ENCODE measurements around the gene BIRC3.

The BIRC3 gene

GRCh38 chr11:102386136-102386734 is 69.0 kb downstream of the BIRC3 start:
- Histone ChIP-seq H3K27me3 (replicated peaks in 2 of 5; ENCODE audit: control insufficient read depth in 4 of 5, insufficient read depth in 5 of 5, low read length in 4 of 5) (no peaks in the 10 kb centered on the region), H3K27ac (ENCODE audit: insufficient read depth in 1 of 2, low read depth in 1 of 2, low read length in 2 of 2, poor library complexity in 1 of 2, severe bottlenecking in 2 of 2) (peak overlapping the region in 1 of 2 experiments; percentile 72), H3K4me1 (ENCODE audit: control extremely low read depth in 1 of 4, control insufficient read depth in 4 of 4, insufficient read depth in 4 of 4, low read length in 3 of 4) (peaks cover 6 to 20% (median 9%) of the 10 kb centered on the region in 4 experiments), H3K4me3 (ENCODE audit: control insufficient read depth in 1 of 7, extremely low read depth in 1 of 7, insufficient read depth in 4 of 7, low read depth in 2 of 7, low read length in 6 of 7) (no peak overlapping the region), H3K9me3 (ENCODE audit: control extremely low read depth in 1 of 5, control insufficient read depth in 4 of 5, insufficient read depth in 2 of 5, low read depth in 1 of 5, low read length in 4 of 5) (peaks cover 0 to 5% (median 0%) of the 10 kb centered on the region in 5 experiments), H3K36me3 (ENCODE audit: control insufficient read depth in 4 of 4, insufficient read depth in 4 of 4, low read length in 3 of 4) (peaks cover 2 to 17% (median 9%) of the 10 kb centered on the region in 4 experiments)
- ChIA-PET CTCF (interaction anchor here (1.1 to 8.1 kb wide), 6 partner anchors 7 to 279 kb away, joined by 3 to 55 read pairs (median 4); no protein-coding TSS in a partner anchor), POLR2A (no interaction called here)
- peak in 1 of 3 donors; percentile 53 for DNase-seq
- no CpG with 5 or more reads among the region's 2 CpGs for WGBS (ENCODE audit: insufficient coverage)

DNA sequence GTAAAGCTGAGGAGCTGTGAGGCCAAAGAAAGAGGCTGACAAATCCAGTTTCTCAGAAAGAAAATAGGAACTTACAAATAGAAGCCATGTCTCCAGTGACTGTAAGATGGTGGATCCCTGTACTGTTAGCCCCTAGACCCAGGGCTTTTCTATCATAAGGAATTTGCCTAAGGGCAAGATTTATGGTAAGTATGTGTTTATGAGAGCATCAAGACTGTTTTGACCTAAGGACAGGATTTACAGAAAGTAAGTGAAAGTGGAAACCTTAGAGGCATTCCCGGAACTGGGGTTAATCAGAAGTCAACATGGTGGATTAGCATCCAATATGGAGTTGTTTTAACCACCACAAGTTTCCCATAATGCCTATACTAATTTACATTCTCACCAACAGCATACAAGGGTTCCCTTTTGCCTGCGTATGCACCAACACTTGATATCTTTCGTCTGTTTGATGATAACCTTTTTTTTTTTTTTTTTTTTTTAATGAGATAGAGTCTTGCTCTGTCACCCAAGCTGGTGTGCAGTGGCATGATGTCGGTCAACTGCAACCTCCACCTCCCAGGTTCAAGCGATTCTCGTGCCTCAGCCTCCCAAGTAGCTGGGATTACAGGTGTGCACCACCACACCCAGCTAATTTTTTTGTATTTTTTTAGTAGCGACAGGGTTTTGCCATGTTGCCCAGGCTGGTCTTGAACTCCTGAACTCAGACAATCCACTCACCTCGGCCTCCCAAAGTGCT is 69.9 kb downstream of the BIRC3 start:
- Histone ChIP-seq H3K9me3 (ENCODE audit: control extremely low read depth in 1 of 5, control insufficient read depth in 4 of 5, insufficient read depth in 2 of 5, low read depth in 1 of 5, low read length in 4 of 5) (peaks cover 0 to 5% (median 0%) of the 10 kb centered on the region in 5 experiments), H3K4me1 (ENCODE audit: control extremely low read depth in 1 of 4, control insufficient read depth in 4 of 4, insufficient read depth in 4 of 4, low read length in 3 of 4) (peaks cover 6 to 20% (median 9%) of the 10 kb centered on the region in 4 experiments), H3K27ac (ENCODE audit: insufficient read depth in 1 of 2, low read depth in 1 of 2, low read length in 2 of 2, poor library complexity in 1 of 2, severe bottlenecking in 2 of 2) (no peak overlapping the region), H3K27me3 (replicated peaks in 2 of 5; ENCODE audit: control insufficient read depth in 4 of 5, insufficient read depth in 5 of 5, low read length in 4 of 5) (no peaks in the 10 kb centered on the region), H3K36me3 (ENCODE audit: control insufficient read depth in 4 of 4, insufficient read depth in 4 of 4, low read length in 3 of 4) (peaks cover 2 to 21% (median 7%) of the 10 kb centered on the region in 4 experiments), H3K4me3 (ENCODE audit: control insufficient read depth in 1 of 7, extremely low read depth in 1 of 7, insufficient read depth in 4 of 7, low read depth in 2 of 7, low read length in 6 of 7) (no peak overlapping the region)
- ChIA-PET CTCF (interaction anchor here (2.5 kb wide), 1 partner anchor 109 kb away, joined by 10 read pairs; no protein-coding TSS in a partner anchor), POLR2A (no interaction called here)
- DNase-seq, result no peak
- WGBS (ENCODE audit: insufficient coverage), result 98% methylated on average over 5 of the region's 8 CpGs

Data from common myeloid progenitor, CD34-positive (primary cell).